HG03521 (cell line): ENCODE results near the gene ALDH16A1.
A peak's percentile ranks its signal among the peaks of the same experiment; 100 is the strongest.

ENCODE experiments used
- ATAC-seq: cut with Tn5 transposase; IDR thresholded peaks from one replicate; pipeline ENCODE4 v1.9.1; 2021; ENCODE audit warnings: mild to moderate bottlenecking, moderate library complexity; ENCODE audit not compliant: unreplicated experiment

ALDH16A1 gene

DNA sequence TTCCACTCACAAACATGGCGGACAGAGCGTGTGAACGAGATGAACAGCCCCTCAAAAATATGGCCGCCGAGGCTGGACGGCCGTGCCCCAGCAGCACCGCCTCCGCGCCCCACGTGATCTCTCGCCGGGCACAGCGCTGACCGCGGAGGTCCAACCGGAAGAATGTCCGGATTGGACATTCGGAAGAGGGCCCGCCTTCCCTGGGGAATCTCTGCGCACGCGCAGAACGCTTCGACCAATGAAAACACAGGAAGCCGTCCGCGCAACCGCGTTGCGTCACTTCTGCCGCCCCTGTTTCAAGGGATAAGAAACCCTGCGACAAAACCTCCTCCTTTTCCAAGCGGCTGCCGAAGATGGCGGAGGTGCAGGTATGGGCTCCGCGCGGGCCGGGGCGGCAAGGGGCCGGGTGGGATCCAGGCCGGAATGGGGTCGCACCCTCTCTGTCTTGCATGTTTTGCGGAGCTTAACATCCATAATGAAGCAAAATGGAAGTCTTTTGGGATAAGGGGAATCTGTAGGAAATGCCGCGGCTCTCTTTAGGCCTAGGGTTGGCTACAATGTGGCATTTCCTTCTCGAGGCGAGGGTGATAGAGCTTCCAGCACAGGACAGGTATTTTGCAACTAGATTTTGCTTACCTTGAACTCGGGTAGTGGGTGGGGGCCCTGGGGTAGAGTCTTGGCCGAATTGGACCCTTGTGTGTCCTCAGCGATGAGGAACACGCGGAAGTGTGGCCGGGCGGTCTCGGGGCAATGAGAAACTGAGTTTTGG is 34.4 kb downstream of the ALDH16A1 start, which contains the start of gene RPL13A:
Gene RPL13A, plus strand, starts transcription at position 332 of the 769 bp plus-strand sequence. Its CDS starts 22 bp downstream, at position 354.
- ATAC-seq = peak; percentile 89

DNA sequence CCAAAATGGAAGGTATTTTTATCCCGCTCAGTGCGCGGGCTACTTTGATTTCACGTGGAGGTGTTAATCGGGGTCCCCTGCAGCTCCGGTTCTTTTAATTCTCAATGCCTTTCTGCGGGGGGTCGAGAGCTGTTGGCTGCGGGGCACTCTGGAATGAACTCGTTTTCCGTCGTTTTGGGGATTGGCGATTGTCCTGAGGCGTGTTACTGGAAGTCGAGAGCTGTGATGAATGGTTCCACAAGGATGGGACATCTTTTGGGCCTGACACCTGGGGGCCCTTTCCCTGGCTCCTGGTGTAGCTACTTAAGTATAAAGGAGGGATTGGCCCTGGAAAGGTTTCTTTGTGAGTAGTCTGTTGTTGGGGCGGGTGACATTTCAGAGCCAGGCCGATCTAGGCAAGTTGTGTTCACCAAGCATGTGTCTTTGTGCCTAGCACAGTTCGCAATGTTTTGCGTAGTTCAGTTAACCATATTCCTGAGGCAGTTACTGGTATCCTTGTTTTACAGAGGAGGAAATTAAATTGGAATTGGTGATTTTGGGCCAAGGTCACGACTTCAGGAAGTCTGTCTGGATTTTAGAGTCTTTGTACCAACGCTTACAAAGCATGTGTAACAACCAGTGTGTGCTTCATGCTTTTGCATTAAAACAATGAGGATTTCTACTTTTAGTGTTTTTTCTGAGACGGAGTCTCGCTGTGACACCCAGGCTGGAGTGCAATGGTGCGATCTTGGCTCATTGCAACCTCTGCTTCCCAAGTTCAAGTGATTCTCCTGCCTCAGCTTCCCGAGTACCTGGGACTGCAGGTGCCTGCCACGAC is 35.2 kb downstream of the ALDH16A1 start:
- no peak for ATAC-seq

DNA sequence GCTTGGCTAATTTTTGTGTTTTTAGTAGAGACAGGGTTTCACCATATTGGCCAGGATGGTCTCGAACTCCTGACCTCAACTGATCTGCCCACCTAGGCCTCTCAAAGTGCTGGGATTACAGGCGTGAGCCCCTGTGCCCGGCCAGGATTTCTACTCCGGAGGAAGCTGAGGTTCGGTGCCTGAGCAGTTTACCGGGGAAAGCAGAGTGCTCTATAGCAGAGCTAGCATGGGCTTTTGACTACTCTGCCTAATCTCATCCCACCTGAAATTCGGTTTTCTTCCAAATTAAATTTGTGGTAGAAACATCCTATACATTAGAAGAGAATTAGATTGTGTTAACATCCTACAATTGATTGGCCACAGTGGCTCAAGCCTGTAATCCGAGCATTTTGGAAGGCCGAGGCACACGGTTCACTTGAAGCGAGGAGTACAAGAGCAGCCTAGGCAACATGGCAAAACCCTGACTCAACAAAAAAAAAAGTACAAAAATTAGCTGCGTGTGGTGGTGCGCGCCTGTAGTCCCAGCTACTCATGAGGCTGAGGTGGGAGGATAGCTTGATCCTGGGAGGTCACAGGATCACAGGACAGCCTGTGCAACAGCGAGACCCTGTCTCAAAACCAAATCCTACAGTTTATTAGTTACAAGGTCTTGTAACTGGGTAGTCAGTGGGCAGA is 36.0 kb downstream of the ALDH16A1 start:
- ATAC-seq = no peak

DNA sequence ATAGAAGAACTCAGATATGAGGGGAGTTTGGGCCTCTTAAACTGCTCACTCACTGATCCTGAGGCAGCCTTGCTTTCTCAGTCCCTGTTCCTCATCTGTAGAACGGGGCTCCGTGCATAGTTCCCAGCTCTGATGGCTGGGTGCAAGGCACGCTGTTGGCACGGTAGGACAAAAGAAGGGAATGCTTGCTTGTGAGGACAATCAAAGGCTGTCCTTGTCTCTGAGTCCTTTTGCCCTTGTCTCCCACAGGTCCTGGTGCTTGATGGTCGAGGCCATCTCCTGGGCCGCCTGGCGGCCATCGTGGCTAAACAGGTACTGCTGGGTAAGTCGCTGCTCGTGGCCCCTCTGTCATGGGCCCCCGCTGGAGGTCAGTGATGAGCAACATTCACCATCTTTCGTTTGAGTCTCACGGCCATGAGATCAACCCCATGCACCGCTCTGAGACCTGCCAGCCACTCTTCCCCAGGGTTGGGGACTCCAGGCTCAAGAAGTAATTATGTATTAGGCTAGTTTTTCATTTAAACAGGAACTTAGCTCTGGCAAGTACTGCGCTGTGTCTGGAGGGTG is 36.7 kb downstream of the ALDH16A1 start:
- ATAC-seq = no peak

DNA sequence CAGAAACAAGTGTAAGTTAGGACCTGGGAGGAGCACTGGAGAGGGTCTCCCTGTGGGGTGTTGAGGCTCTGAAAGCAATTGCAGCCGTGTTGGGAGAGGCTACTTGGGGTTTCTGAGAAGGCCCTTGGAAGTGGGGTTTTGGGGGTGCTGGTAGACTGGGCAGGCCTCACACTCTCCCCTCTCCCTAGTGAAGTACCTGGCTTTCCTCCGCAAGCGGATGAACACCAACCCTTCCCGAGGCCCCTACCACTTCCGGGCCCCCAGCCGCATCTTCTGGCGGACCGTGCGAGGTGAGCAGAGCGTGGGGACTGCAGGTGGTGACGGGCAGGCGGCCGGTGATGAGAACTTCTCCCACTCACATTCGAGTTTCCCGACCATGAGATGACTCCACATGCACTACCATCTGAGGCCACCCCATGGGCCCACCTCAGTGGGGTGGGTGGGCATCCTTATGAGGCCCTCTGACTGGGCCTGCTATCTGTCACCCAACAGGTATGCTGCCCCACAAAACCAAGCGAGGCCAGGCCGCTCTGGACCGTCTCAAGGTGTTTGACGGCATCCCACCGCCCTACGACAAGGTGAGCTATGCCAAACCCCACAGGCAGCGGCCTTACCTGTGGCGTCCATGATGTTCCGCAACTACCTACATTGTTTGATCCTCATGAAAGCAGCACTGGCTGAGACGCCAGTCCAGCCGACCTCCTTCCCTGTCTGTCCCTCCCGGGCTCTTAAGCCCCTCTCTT is 37.4 kb downstream of the ALDH16A1 start:
- ATAC-seq = no peak

DNA sequence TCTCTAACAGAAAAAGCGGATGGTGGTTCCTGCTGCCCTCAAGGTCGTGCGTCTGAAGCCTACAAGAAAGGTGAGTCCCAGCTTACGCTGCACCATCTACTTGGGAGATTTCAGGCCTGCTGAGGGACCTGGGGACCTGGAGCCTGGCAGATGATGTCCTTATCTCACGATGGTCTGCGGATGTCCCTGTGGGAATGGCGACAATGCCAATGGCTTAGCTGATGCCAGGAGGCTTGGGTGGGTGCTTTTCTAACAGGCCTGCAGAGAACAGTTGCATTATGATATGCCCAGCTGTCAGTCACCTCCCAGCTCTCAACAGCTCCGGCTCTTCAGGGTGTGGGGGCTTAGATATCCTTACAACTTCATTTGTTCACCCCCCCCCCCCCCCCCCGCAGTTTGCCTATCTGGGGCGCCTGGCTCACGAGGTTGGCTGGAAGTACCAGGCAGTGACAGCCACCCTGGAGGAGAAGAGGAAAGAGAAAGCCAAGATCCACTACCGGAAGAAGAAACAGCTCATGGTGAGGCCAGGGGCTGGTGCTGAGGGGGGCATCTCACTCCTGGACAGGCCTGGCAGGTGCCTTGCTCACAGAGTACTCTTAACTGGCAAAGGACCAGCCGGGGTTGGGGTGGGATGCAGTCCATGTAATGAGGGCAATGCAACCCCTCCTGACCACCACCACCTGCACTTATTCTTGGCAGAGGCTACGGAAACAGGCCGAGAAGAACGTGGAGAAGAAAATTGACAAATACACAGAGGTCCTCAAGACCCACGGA is 38.2 kb downstream of the ALDH16A1 start:
- no peak for ATAC-seq

DNA sequence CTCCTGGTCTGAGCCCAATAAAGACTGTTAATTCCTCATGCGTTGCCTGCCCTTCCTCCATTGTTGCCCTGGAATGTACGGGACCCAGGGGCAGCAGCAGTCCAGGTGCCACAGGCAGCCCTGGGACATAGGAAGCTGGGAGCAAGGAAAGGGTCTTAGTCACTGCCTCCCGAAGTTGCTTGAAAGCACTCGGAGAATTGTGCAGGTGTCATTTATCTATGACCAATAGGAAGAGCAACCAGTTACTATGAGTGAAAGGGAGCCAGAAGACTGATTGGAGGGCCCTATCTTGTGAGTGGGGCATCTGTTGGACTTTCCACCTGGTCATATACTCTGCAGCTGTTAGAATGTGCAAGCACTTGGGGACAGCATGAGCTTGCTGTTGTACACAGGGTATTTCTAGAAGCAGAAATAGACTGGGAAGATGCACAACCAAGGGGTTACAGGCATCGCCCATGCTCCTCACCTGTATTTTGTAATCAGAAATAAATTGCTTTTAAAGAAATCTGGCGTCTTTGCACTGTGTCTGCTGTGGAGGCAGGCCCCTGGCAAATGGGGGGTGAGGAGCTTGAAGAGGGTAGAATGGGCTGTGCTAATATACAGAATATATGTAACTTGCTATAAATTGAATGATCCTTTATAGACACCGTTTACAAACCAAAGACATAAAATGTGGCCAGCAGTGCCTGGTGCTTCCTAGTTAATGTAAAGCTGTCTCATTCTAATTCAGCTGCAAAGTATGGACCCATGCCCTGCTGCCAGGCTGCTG is 39.0 kb downstream of the ALDH16A1 start:
- ATAC-seq = no peak

DNA sequence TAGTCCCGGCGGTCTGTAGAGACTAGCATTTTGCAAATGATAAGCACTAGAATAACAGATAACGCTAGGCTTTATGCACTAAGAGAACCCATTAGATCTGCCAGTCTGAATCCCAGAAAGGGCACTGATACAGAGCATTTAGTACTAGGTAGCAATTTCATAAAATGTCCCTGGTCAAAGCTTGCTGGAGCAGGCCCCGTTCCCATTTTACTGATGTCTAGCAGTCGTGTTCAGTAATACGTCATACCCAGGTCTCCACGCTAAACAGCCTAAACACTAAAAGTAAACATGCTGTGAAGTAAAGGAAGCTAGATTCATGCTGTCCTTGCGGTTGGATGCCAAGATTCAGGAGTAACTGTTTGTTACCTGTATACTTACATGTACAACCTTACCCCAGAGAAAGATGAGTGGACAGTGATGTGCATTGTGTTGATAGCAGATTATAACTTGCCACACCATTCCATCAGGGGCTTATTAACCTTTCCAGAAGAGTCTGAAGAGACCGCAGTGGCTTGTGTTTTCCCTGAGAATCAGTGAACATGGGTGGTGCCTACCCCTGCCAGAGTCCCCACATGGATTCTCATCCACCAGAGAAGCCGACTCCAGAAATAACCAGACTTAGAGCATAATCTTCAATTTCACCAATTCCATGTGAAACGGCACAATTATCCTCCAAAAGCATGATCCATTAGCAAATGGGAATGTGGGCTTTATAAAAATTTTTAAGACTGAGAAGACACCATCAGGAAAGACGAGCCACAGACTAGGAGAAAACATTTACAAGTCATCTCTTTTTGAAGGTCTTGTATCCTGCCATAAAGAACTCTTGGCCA is 39.8 kb downstream of the ALDH16A1 start:
- ATAC-seq = no peak

DNA sequence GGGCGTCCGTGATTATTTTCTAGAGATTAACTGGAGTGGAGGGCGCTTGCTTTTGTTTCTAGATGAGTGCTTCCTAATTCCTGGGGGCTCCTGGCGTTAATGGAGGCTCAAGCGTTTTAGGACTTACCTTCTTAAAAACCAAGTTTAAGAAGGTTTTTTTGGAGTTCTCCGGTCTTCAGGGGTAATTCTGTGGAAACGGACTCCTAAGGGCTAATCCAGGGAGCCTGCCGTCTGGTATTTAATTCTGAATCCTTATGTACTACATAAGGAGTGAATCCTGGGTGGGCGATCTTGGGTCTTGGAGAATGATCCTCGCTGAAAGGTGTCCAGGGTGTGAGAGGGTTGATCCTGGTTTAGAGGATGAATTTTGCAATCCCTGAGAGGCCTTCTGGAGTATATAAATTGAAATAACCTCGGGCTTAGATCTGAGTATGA is 43.6 kb downstream of the ALDH16A1 start:
- ATAC-seq = no peak

DNA sequence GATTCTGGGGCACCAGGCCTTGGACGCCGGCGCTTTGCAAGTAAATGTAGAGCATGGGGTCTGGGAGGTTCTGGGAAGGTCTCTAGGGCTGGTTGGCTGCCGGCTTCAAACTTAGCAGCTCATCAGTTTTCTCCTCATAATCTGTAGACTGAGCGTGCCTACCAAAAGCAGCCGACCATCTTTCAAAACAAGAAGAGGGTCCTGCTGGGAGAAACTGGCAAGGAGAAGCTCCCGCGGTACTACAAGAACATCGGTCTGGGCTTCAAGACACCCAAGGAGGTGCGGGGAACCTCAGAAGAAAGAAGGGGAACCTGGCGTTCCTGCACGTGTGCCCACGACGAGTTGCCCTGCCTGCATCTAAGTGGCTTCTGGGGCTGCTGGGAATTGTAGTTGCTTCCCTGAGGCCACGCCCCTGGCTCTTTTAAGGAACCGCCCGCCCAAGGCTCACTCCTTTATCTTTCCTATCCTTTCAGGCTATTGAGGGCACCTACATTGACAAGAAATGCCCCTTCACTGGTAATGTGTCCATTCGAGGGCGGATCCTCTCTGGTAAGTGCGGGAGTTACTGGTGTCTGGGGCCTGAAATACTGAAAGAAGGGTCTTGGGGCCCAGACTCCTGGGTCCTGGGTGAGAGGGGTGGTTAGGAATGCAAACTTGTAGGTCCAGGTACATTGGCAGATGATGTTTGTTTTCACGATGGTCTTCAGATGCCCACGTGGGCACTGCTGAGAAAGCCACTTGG is 44.2 kb downstream of the ALDH16A1 start:
- no peak for ATAC-seq

DNA sequence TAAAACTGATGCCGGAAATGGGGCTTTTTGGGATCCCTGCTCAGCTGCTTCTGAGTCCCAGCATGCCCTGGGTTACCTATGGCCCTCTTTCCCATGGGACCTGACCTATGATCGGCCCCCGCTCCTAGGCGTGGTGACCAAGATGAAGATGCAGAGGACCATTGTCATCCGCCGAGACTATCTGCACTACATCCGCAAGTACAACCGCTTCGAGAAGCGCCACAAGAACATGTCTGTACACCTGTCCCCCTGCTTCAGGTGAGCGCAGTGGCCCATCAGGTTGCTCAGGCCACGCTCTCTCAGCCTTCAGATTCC is 44.7 kb downstream of the ALDH16A1 start:
- no peak for ATAC-seq

DNA sequence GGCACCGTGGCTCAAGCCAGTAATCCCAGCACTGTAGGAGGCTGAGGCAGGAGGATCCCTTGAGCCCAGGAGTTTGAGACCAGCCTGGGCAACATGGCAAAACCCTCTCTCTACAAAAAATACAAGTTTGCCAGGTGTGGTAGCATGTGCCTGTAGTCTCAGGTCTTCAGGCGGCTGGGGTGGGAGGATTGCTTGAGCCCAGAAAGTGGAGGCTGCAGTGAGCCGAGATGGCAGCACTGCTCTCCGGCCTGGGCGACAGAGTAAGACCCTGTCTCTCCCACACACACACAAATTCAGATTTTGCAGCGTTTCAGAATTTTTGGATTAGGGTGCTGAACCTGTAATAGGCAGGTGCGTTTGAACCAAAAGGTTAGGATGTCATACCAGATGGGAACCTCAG is 45.5 kb downstream of the ALDH16A1 start:
- no peak for ATAC-seq

DNA sequence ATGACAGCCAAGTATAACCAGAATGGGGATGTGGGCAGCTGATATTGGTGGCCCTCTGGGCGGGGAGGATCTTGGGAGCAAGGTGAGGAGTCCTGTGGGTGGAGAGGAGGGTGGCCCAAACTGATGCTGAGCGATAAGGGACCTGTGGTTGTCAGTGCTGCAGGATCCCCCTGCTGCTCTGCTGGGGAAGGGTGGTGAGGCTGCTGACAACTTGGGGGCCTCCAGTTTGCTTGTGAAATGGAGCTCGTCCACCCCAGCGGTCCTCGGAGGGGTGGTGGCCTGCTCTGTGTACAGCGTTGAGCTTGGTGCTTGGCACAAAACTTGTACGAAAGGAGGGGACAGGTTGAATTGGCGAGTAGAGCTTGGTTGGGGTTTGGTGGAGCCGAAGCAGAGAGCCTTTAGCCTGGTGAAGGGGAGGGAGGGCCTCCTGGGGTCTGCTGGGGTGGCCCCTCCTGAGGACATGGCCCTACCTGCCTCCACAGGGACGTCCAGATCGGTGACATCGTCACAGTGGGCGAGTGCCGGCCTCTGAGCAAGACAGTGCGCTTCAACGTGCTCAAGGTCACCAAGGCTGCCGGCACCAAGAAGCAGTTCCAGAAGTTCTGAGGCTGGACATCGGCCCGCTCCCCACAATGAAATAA is 46.1 kb downstream of the ALDH16A1 start:
- ATAC-seq = no peak

DNA sequence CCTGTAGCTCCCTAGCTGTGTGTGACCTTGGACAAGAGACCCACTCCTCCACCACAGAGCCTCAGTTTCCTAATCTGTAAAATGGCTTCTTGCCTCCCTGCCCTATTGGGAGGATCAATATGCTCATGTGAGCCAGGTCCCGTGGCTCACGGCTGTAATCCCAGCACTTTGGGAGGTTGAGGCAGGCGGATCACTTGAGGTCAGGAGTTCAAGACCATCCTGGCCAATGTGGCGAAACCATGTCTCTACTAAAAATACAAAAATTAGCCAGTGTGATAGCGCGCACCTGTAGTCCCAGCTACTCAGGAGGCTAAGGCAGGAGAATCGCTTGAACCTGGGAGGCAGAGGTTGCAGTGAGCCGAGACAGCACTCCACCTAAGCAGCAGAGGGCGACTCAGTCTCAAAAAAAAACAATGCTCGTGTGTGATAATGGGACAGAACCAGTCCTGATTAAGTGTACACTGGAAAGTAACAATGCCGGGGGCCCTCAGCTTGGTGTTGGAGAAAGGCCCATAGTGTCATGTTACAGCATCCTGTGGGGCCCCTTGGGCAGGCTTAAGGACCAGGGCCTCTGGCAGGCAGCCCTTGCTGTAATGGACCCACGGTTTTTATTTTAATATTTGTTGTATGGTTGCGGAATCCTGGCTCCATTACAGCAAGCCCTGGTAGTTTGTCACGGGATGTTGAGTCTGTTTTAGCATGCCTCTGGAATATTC is 50.0 kb downstream of the ALDH16A1 start:
- ATAC-seq = no peak

DNA sequence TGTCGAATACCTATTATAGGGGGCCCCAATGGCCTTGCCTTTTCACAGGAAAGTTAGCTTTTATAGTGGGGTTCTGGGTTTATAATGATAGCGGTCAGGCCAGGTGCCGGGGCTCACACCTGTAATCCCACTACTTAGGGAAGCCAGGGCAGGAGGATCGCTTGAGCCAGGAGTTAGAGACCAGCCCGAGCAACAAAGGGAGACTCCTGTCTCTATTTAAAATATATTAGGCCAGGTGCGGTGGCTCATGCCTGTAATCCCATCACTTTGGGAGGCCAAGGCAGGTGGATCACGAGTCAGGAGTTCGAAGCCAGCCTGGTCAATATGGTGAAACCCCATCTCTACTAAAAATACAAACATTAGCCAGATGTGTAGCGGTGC is 50.5 kb downstream of the ALDH16A1 start:
- no peak for ATAC-seq

DNA sequence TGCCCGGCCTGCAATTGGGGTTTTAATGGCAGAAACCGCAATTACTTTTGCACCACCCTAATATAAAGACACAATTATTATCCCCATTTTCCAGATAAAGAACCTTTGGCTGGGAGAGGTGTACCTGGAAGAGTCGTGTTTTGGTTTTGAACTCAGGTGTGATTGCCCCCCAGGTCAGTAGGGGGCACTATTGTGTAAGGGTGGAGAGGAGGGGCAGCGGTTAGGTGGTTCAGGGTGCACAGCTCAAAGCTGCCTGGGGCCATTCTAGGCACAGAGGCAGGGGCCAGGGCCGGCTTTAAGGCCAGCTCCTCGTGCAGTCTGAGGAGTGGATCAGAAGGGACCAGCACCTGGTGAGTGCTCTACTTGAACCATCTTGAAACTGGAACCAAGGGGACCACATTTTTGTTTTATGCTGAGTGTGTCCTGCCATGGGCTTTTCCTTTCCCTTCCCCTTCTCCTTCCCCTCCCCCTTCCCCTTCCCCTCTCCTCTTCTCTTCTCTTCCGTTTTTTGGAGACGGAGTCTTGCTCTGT is 53.6 kb downstream of the ALDH16A1 start:
- no peak for ATAC-seq
